IMR-90 (cell line): ENCODE results near the gene ZNRF3. TPM values are rescaled to one million over a fixed set of nuclear protein-coding genes. Genes with fewer than 3 reads are reported as not detected.

Source experiments
- ATAC-seq: fragments of 200-7000 bp; cut with Tn5 transposase; 2 replicates; pipeline ENCODE4 v1.9.1; 2020; ENCODE audit warnings: low read depth, mild to moderate bottlenecking, moderate library complexity
- BruUV-seq: library from RNA; stranded (reverse); fragments of 400-500 nt; replicated peaks from 2 replicates; lab custom pipeline; 2021; lab: Mats Ljungman, UMichigan
- CTCF ChIA-PET: fragments of 300-600 bp; formaldehyde crosslinking; extraction: SDS; loops from one replicate; lab custom pipeline; 2021; ENCODE audit warnings: antibody characterized with exemption; lab: Yijun Ruan, JAX
- POLR2A ChIA-PET: fragments of 300-600 bp; sonication (Branson Sonifier 250); formaldehyde crosslinking; loops from one replicate; lab custom pipeline; 2022; ENCODE audit warnings: antibody characterized with exemption; ENCODE audit not compliant: unreplicated experiment; lab: Charles Lee
- DNase-seq: peaks from one replicate; pipeline ENCODE4 v3.0.0; 2013
- H2AFZ ChIP-seq: replicated peaks from 2 replicates; pipeline ENCODE3; 2013; ENCODE audit warnings: low read length, mild to moderate bottlenecking; ENCODE audit not compliant: poor library complexity
- H2AK5ac ChIP-seq: 2 replicates; pipeline ENCODE4 v1.6.1; 2013; ENCODE audit warnings: low read depth, low read length, inconsistent platforms
- H2AK9ac ChIP-seq: replicated peaks from 2 replicates; pipeline ENCODE3; 2013; ENCODE audit warnings: mild to moderate bottlenecking, low read depth, low read length, moderate library complexity; ENCODE audit not compliant: poor library complexity
- H2BK120ac ChIP-seq: 2 replicates; pipeline ENCODE4 v1.6.1; 2013; ENCODE audit warnings: low read depth, low read length, inconsistent platforms
- H2BK15ac ChIP-seq: 3 replicates; pipeline ENCODE4 v1.6.1; 2013; ENCODE audit warnings: low read depth, low read length, inconsistent platforms
- H2BK20ac ChIP-seq: 2 replicates; pipeline ENCODE4 v1.6.1; 2013; ENCODE audit warnings: low read depth, mild to moderate bottlenecking, inconsistent platforms, low read length, moderate library complexity
- H2BK5ac ChIP-seq: 2 replicates; pipeline ENCODE4 v1.6.1; 2013; ENCODE audit warnings: mild to moderate bottlenecking, low read depth, low read length, inconsistent platforms; ENCODE audit not compliant: poor library complexity, severe bottlenecking
- H3K14ac ChIP-seq: replicated peaks from 2 replicates; pipeline ENCODE4 v1.6.1; 2013; ENCODE audit warnings: low read depth, low read length, inconsistent platforms
- H3K18ac ChIP-seq: 2 replicates; pipeline ENCODE4 v1.6.1; 2013; ENCODE audit warnings: low read depth, low read length, control low read depth
- H3K23ac ChIP-seq: 2 replicates; pipeline ENCODE4 v1.6.1; 2013; ENCODE audit warnings: low read depth, low read length, inconsistent platforms
- H3K27ac ChIP-seq: 2 replicates; pipeline ENCODE4 v1.5.1; 2013; ENCODE audit warnings: mild to moderate bottlenecking, control low read depth, low read length; ENCODE audit not compliant: insufficient read depth
- H3K27me3 ChIP-seq: 2 replicates; pipeline ENCODE4 v1.6.1; 2013; ENCODE audit warnings: low read length; ENCODE audit not compliant: control insufficient read depth, insufficient read depth
- H3K36me3 ChIP-seq: 2 replicates; pipeline ENCODE4 v1.6.1; 2013; ENCODE audit warnings: low read length, mixed read lengths; ENCODE audit not compliant: control insufficient read depth, insufficient read depth
- H3K4ac ChIP-seq: 2 replicates; pipeline ENCODE4 v1.6.1; 2013; ENCODE audit warnings: low read depth, low read length, inconsistent platforms
- H3K4me1 ChIP-seq: 2 replicates; pipeline ENCODE4 v1.6.1; 2013; ENCODE audit warnings: low read length, mixed read lengths; ENCODE audit not compliant: control insufficient read depth, insufficient read depth
- H3K4me2 ChIP-seq: 2 replicates; pipeline ENCODE4 v1.6.1; 2013; ENCODE audit warnings: low read depth, mild to moderate bottlenecking, control low read depth, low read length, moderate library complexity
- H3K4me3 ChIP-seq: 2 replicates; pipeline ENCODE4 v1.5.1; 2013; ENCODE audit warnings: low read depth, mild to moderate bottlenecking, control low read depth, low read length, moderate library complexity; ENCODE audit not compliant: insufficient read depth
- H3K56ac ChIP-seq: 2 replicates; pipeline ENCODE4 v1.6.1; 2013; ENCODE audit warnings: low read length, inconsistent platforms; ENCODE audit not compliant: insufficient read depth; ENCODE audit errors: extremely low read depth
- H3K79me1 ChIP-seq, 2 experiments: 2 replicates each; pipeline ENCODE4 v1.6.1; 2013; ENCODE audit warnings: low read length in 2 of 2, inconsistent platforms in 1 of 2, low read depth in 1 of 2
- H3K9ac ChIP-seq: 2 replicates; pipeline ENCODE4 v1.6.1; 2013; ENCODE audit warnings: low read depth, low read length, control low read depth
- H3K9me1 ChIP-seq: 2 replicates; pipeline ENCODE4 v1.6.1; 2013; ENCODE audit warnings: low read length, inconsistent platforms; ENCODE audit not compliant: insufficient read depth
- H3K9me3 ChIP-seq: 2 replicates; pipeline ENCODE4 v1.6.1; 2013; ENCODE audit warnings: low read length; ENCODE audit not compliant: control insufficient read depth, insufficient read depth
- H4K20me1 ChIP-seq: 2 replicates; pipeline ENCODE4 v1.6.1; 2013; ENCODE audit warnings: low read length, inconsistent platforms; ENCODE audit not compliant: insufficient read depth
- H4K5ac ChIP-seq: 2 replicates; pipeline ENCODE4 v1.6.1; 2013; ENCODE audit warnings: mild to moderate bottlenecking, low read depth, low read length, control low read depth
- H4K8ac ChIP-seq, 2 experiments: 2 replicates each; pipeline ENCODE4 v1.6.1; 2013; ENCODE audit warnings: low read depth in 2 of 2, low read length in 2 of 2, control low read depth in 1 of 2, inconsistent platforms in 1 of 2
- H4K91ac ChIP-seq: 2 replicates; pipeline ENCODE4 v1.6.1; 2013; ENCODE audit warnings: low read depth, low read length, inconsistent platforms; ENCODE audit not compliant: insufficient read depth
- BHLHE40 ChIP-seq: fragments of 150-350 bp; IDR thresholded peaks from 2 replicates; pipeline ENCODE4 v1.6.1; 2016; ENCODE audit warnings: mild to moderate bottlenecking, low read depth, low read length
- CEBPB ChIP-seq: IDR thresholded peaks from 2 replicates; pipeline ENCODE4 v1.6.1; 2012; ENCODE audit warnings: low read depth, low read length, improper control_type of control experiment
- CHD1 ChIP-seq: IDR thresholded peaks from 2 replicates; pipeline ENCODE4 v1.6.1; 2012; ENCODE audit warnings: low read depth, low read length, improper control_type of control experiment
- CTCF ChIP-seq: conservative IDR thresholded peaks from 2 replicates; pipeline ENCODE4 v1.5.1; 2012; ENCODE audit warnings: mild to moderate bottlenecking, low read depth, low read length, improper control_type of control experiment
- ELK1 ChIP-seq: fragments of 150-350 bp; IDR thresholded peaks from 2 replicates; pipeline ENCODE4 v1.6.1; 2016; ENCODE audit warnings: low read depth, mild to moderate bottlenecking, low read length, moderate library complexity, borderline replicate concordance
- FOS ChIP-seq: fragments of 150-350 bp; IDR thresholded peaks from 2 replicates; pipeline ENCODE4 v1.6.1; 2016; ENCODE audit warnings: low read depth, low read length
- MAZ ChIP-seq: IDR thresholded peaks from 2 replicates; pipeline ENCODE4 v1.6.1; 2012; ENCODE audit warnings: low read depth, mild to moderate bottlenecking, low read length, improper control_type of control experiment, moderate library complexity, borderline replicate concordance
- MXI1 ChIP-seq: IDR thresholded peaks from 2 replicates; pipeline ENCODE4 v1.6.1; 2012; ENCODE audit warnings: low read depth, mild to moderate bottlenecking, low read length, moderate library complexity, borderline replicate concordance
- NFE2L2 ChIP-seq: fragments of 150-350 bp; IDR thresholded peaks from 2 replicates; pipeline ENCODE4 v1.6.1; 2016; ENCODE audit warnings: low read depth, mild to moderate bottlenecking, low read length
- POLR2A ChIP-seq: IDR thresholded peaks from 2 replicates; pipeline ENCODE4 v1.6.1; 2012; ENCODE audit warnings: mild to moderate bottlenecking, low read depth, low read length
- RAD21 ChIP-seq: IDR thresholded peaks from 2 replicates; pipeline ENCODE4 v1.6.1; 2012; ENCODE audit warnings: low read length, improper control_type of control experiment
- RCOR1 ChIP-seq: IDR thresholded peaks from 2 replicates; pipeline ENCODE4 v1.6.1; 2012; ENCODE audit warnings: mild to moderate bottlenecking, low read length, improper control_type of control experiment; ENCODE audit not compliant: insufficient replicate concordance
- RFX5 ChIP-seq: IDR thresholded peaks from 2 replicates; pipeline ENCODE4 v1.8.0; 2012; ENCODE audit warnings: low read depth, mild to moderate bottlenecking, low read length, moderate library complexity
- SMC3 ChIP-seq: fragments of 150-350 bp; IDR thresholded peaks from 2 replicates; pipeline ENCODE4 v1.6.1; 2016; ENCODE audit warnings: low read depth, mild to moderate bottlenecking, antibody characterized with exemption, low read length, moderate library complexity
- USF2 ChIP-seq: fragments of 150-350 bp; IDR thresholded peaks from 2 replicates; pipeline ENCODE4 v1.6.1; 2017; ENCODE audit warnings: mild to moderate bottlenecking, antibody characterized with exemption, low read length, low read depth
- WGBS, 2 experiments: methylation state at CpG; one replicate each; pipeline versions ENCODE4 v1.1.5 to v1.1.7; 2013; ENCODE audit warnings: missing lambda C conversion rate in 2 of 2; ENCODE audit not compliant: insufficient read length in 1 of 2; ENCODE audit errors: extremely low coverage in 2 of 2; 5-methylcytosine and 5-hydroxymethylcytosine counted together
- dilution Hi-C: fragments of 300-500 bp; cut with HindIII; formaldehyde crosslinking; loops from one replicate; pipeline ENCODE4 v1.14.3; 2018; ENCODE audit warnings: low sequenced_read_pairs; ENCODE audit not compliant: unreplicated experiment
- in situ Hi-C: fragments of 300-500 bp; cut with MboI; formaldehyde crosslinking; loops from 3 replicates; pipeline ENCODE4 v1.14.3; 2019; ENCODE audit warnings: low sequenced_read_pairs, inconsistent platforms, mixed read lengths
- intact Hi-C: fragments of 100-400 bp; cut with micrococcal nuclease; formaldehyde crosslinking; loops from 2 replicates; pipeline ENCODE4 v1.10.0; 2022
- polyA plus RNA-seq, 3 experiments: library from polyadenylated mRNA; depleted of rRNA; stranded (reverse); fragments of >200 nt; gene quantifications; 2 replicates each; pipeline ENCODE4 v1.2.3, GENCODE V29; 2012; ENCODE audit warnings: low replicate concordance in 1 of 3
- total RNA-seq: library from RNA; depleted of rRNA; stranded (reverse); fragments of >200 nt; gene quantifications from 2 replicates; pipeline ENCODE4 v1.2.3, GENCODE V29; 2012

The ZNRF3 gene
- total and polyA plus RNA-seq, 2 of the 4 experiments (the other 2 are of a cell fraction), result 1.4 to 2.4 TPM

- Histone ChIP-seq H4K91ac (no peak overlapping the region), H3K4me2 (no peak overlapping the region), H2AFZ (no peak overlapping the region), H4K20me1 (peaks cover 17% of the 10 kb centered on the region), H4K5ac (no peak overlapping the region), H3K27me3 (no peaks in the 10 kb centered on the region), H3K79me1 (peaks cover 9 to 36% of the 10 kb centered on the region in 2 experiments), H3K9me1 (no peaks in the 10 kb centered on the region; the same call in 1 of the 2 replicates), H2BK20ac (no peak overlapping the region), H3K14ac (no peak overlapping the region), H3K9me3 (no peaks in the 10 kb centered on the region), H3K4me1 (peaks cover 11% of the 10 kb centered on the region), H2BK5ac (no peak overlapping the region), H2BK120ac (no peak overlapping the region), H3K27ac (no peak overlapping the region), H3K23ac (no peak overlapping the region), H3K4ac (no peak overlapping the region), H3K4me3 (no peak overlapping the region), H3K56ac (no peak overlapping the region), H4K8ac (no peak overlapping the region), H3K9ac (no peak overlapping the region), H2AK9ac (no peak overlapping the region), H2AK5ac (no peak overlapping the region), H2BK15ac (no peak overlapping the region), H3K18ac (no peak overlapping the region), H3K36me3 (no peaks in the 10 kb centered on the region)
- ChIA-PET CTCF (interaction anchor here (0.6 kb wide), 2 partner anchors 39 to 56 kb away, joined by 4 to 7 read pairs; no protein-coding TSS in a partner anchor), POLR2A (no interaction called here)
- in situ Hi-C loops, result no loop called here
- no TSS peak for BruUV-seq
- ATAC-seq, result no peak
- dilution Hi-C loops, result no loop called here
- DNase-seq, result no peak
- WGBS, 2 experiments, result 66% methylated on average over 3 of the region's 4 CpGs; no CpG with 5 or more reads in 1 of the 2 experiments
- intact Hi-C loops, result no loop called here
- TF ChIP-seq CHD1 (no peak), POLR2A (no peak), RCOR1 (no peak), CEBPB (no peak), ELK1 (no peak), RFX5 (no peak), FOS (no peak), NFE2L2 (no peak), CTCF (no peak), BHLHE40 (no peak), MAZ (no peak), SMC3 (no peak), RAD21 (no peak), USF2 (no peak), MXI1 (no peak)
Measured at GRCh38 chr22:28887725-28888459, 4.5 kb downstream of the ZNRF3 start.
